Mammary epithelial cell (primary cell): ENCODE measurements around the gene TACO1.

Experiments
- EZH2 ChIP-seq: IDR thresholded peaks from 2 replicates; pipeline ENCODE4 v1.6.1; 2012; ENCODE audit warnings: low read length, inconsistent platforms, borderline replicate concordance
- TF ChIP-seq, protein P1 (sequence below), 2 donors: IDR thresholded peaks in 1 of 2; conservative IDR thresholded peaks in 1 of 2; 2 replicates each; pipeline ENCODE4 v1.5.1; 2011 to 2012; ENCODE audit warnings: inconsistent platforms in 2 of 2, low read length in 2 of 2, mild to moderate bottlenecking in 2 of 2, control low read depth in 1 of 2, low read depth in 1 of 2; ENCODE audit not compliant: insufficient read depth in 1 of 2; ENCODE audit errors: extremely low read depth in 1 of 2

DNA sequence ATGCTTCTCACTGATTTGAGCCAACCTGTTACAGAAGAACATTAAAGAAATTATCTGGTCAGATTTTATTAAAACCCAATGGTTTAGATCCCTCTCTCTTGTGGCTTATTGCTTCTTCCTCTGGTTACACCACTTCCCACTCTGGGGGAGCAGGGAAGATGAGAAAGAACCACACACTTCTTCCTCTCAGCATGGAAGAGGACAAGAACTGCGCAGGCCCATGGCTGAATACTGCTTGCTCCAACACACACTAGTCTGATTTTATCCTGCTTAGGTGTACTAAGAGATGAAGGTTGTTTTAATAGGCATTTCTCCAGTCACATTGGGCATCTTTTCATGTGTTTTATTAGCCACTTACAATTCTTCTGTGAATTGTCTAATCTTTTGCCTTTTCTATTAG lies 49.1 kb downstream of the TACO1 start:
- TF ChIP-seq, protein P1, sequence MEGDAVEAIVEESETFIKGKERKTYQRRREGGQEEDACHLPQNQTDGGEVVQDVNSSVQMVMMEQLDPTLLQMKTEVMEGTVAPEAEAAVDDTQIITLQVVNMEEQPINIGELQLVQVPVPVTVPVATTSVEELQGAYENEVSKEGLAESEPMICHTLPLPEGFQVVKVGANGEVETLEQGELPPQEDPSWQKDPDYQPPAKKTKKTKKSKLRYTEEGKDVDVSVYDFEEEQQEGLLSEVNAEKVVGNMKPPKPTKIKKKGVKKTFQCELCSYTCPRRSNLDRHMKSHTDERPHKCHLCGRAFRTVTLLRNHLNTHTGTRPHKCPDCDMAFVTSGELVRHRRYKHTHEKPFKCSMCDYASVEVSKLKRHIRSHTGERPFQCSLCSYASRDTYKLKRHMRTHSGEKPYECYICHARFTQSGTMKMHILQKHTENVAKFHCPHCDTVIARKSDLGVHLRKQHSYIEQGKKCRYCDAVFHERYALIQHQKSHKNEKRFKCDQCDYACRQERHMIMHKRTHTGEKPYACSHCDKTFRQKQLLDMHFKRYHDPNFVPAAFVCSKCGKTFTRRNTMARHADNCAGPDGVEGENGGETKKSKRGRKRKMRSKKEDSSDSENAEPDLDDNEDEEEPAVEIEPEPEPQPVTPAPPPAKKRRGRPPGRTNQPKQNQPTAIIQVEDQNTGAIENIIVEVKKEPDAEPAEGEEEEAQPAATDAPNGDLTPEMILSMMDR (conservative IDR thresholded peaks at IDR 0.05 in 1 of 2, IDR thresholded peaks at IDR 0.05 in 1 of 2; ENCODE audit: extremely low read depth in 1 of 2, insufficient read depth in 1 of 2, low read depth in 1 of 2, low read length in 2 of 2) = no peak
- no peak for TF ChIP-seq EZH2
